Stimulated activated CD4-positive, alpha-beta T cell treated with anti-CD3 and anti-CD28 coated beads, TNF-alpha, amount 100 ng/mL, for 48 hours (primary cell): ENCODE results near the gene GZF1.
"Not testable (repeated sequence)": the region's sequence is repeated elsewhere in the genome, so short reads cannot be mapped to it uniquely, and the experiment has no call there.

Source experiments
- DNase-seq, 3 donors: peaks; one replicate each; pipeline ENCODE4 v3.0.0-alpha.2; 2020; ENCODE audit warnings: low read depth in 3 of 3

Gene GZF1

DNA sequence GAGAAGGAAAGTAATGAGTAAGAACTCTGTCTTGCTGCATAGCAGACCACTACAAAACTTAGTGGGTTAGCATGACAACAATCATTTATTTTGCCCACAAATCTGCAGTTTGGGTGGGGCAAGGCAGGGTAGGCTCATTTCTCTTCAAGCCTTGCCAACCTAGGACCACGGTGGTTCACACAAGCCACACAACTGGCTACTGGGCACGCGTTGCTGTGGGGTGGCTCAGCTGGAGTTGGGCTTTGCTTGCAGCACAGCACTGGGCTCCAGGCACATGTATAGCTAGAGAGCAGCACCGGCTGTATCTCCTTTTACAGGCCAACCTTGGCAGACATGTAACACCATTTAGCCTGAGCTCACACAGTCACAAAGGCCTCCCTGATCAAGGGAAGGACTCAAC lies 16.0 kb upstream of the GZF1 start:
- DNase-seq: no peak

DNA sequence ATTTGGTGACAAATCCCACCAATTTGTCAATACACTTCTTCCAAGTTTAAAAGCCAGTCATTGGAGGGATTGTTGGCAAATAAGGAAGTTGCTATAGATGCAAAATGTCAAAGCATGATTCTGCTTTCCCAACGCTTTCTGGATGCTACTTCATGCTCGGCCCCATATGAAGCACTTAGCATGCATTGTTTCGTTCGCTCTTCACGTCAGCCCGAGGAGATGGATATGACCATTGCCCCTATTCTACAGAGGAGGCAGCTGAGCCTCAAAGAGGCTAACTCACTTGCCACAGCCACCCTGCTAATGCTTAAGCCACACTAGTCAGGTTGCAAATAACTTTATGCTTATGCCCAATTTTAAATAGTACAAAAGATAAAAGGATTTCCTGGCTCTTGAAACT lies 14.2 kb upstream of the GZF1 start:
- no peak for DNase-seq

DNA sequence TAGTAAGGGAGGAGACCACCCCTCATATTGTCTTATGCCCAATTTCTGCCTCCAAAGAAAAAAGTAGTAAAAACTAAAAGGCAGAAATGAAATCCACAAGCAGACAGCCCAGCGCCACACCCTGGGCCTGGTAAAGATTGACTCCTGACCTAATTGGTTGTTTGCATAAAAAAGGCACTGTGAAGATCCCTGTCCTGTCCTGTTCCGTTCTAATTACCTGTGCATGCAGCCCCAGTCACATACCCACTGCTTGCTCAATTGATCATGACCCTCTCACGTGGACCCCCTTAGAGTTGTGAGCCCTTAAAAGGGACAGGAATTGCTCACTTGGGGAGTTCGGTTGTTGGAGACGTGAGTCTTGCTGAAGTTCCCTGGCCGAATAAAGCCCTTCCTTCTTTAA lies 13.5 kb upstream of the GZF1 start:
- not testable (repeated sequence) for DNase-seq

DNA sequence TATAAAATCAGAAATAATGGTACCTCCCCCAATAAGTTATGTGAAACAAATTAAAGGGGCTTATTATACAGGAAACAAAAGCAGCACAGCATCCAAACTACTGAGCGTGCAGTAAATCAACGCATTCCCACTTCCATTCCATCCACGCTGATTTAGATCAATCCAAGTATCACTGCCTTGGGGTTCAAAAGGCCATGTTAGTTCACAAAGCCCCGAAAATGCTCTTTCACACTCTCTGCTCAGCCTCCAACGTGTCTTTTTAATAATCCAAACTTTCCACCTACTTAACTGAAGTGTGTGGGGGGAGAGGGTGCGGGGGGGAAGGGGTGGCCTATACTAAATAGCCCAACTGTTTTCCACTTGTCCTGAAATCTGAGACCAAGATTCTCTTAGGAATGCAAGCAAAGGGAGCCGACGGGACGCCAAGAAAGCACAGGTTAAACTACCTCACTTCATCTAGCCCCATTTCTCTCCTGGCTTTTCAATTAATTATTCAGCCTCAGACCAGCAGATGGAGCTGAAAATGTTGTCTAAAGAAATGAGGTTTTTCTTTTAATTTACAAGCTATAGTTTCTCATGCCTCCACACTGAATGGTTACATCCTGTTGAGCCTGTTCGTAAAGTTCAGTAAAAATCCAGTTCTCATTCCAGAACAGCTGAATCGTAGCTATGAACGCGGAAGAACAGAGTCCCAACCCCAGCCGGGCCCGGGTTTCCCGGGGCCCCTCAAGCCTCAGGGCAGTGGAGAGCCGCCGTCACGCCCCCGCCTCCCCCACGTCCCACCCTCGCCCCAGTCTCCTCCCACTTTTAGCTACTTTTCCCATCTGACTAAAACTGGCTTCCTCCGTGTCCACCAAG lies 12.4 kb upstream of the GZF1 start:
- peak in 1 of 3 donors; percentile 65 for DNase-seq

DNA sequence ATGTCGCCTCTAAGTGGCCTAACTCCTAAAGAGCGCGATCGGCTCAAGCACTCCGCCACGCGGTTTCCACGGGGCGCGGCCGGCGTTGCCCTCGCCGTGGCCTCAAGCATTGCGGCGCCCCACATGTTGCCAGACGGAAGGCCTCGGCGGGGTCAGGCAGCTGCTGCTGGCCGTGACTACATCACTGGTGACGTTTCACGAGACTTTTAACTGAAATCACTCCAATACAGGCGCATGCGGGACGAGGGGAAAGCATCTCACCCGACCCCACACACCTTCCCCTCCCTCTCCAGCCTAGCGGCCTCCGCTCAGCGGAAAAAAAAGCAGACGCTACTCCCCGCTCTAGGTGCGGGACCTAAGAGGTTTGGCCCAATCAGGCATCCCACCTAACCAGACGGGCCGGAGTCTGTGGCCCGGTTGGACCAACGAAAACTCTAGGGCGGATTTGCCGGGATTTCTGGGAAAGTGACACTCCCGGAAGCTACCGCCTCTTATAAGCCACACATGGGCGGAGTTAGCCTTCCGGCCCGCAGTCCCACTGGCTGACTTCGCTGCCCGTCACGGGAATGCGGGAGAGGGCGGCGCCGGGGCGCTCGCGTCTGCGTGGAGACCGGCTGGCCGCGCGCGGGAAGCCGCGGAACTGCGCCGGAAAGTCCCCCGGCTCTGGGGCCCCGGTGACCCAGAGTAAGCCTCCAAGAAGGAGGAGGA lies 11.6 kb upstream of the GZF1 start, which contains the start of gene NXT1:
Gene NXT1 (plus strand): TSS at position 596 of the 708 bp plus-strand sequence. CDS start 3,251 bp downstream, outside the sequence.
- DNase-seq: peak; percentile 90 to 94 (median 92)

DNA sequence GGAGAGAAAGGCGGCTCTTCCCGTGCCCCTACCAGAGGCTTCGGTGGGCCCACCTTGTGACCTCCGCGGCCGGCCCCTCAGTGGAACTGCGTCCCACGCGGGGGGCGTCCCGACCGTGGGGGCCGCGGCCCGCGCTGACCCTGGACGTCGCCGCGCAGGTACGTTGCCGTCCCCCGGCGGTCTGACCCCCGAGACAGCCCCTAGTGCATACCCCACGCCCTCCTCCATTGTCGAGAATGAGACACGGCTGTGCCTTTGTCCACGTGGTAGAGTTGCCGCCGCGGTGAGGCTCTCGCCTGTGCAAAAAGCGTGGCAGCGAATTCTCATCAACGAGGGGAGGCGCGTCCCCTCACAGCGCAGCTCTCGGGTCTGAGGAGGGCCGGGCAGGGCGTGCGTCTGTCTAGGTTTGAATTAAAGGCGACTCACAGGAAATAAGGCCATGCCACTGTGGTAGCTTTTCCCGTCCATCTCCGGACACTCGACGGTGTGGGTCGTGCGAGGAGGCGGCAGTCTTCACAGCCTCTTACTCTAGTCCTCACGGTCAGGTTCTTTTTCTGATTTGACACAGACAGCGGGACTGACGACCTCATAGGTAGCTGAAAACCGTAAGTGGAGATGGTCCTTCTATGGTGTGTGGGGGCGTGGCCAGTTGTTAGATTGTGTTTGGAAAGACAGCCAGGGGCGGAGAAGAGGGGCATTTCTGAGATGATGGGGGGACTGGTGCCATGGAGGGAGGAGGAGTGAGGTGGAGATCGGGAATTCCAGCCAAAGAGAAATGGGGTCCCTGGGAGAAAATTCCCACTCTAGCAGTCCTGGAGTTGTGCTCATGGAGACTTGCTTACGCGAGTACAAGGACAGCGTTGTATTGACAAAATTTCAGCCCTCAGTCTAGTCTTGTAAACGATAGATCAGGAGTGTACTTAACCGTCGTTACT lies 10.8 kb upstream of the GZF1 start:
- DNase-seq: peak in 2 of 3 donors; percentile 30 to 65

DNA sequence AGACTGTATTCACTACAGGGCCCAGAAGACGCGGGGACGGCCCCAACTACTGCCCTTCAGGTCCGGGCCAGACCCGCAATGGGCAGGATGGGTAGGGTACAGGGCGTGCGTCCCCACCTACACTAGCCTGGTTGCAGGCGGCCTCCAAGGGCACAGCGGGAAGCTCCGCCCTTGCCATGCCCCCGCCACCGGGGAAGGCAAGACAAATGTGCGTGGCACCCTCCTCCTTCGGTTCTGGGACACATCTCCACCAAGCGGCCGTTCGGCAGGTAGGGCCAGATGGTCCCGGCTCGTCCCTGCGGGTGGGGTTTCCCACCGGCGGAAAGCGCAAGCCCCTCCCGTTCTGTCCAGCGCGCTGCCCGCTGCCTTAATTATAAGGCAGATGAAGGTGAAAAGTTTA lies 5.8 kb upstream of the GZF1 start:
- DNase-seq: no peak

DNA sequence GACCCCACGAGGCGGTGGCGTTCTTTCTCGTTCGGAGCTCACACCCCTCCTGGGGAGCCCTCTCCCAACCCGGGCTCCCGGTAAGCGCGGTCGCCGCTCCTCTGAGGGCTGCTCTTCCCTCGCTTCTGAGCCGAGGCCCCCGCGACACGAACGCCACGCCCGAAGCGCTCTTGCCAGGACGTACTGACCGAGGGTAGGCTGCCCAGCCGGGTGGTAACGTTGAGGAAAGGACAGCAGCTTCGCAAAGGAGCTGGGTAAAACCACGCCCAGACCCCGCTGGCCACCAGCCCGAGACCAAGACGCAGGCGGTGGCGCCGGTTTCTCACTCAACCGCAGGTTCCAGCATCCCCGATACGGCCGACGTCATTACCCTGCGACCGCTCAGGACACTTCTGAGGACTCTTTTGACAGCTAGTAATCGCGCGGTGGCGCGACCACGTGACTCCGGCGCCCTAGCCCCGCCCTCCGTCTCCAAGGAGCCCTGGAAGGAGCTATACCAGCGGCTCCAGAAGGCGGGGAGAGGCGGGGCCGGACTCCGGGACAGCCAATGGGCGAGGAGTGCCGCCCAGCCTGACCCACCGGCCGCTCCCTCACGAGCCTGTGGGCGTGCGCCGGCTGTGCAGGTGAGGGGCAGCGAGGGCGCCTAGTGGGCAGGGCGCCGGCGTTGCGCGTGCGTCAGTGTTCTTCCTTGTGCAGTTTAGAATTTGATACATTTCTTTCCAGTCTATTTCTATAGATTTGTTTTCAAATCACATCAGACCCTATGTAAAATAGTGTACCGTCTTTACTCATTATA lies 4.0 kb upstream of the GZF1 start:
- DNase-seq: peak; percentile 99 to 100 (median 99)

DNA sequence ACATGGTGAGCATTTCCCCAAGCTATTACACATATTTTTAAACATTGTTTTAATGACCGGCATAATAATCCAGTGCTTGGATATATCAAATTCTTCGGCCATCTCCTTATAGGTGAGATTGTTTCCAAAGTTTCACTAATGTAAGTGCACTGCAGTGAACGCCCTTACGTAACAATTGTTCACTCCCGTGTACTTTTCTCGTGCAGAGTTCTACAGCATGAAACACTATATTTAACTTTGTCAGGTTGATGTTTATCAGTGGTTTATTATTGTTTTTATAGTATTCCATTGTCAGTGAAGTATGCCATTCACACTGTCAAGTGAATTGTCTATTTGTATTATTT lies 3.4 kb upstream of the GZF1 start:
- no peak for DNase-seq

DNA sequence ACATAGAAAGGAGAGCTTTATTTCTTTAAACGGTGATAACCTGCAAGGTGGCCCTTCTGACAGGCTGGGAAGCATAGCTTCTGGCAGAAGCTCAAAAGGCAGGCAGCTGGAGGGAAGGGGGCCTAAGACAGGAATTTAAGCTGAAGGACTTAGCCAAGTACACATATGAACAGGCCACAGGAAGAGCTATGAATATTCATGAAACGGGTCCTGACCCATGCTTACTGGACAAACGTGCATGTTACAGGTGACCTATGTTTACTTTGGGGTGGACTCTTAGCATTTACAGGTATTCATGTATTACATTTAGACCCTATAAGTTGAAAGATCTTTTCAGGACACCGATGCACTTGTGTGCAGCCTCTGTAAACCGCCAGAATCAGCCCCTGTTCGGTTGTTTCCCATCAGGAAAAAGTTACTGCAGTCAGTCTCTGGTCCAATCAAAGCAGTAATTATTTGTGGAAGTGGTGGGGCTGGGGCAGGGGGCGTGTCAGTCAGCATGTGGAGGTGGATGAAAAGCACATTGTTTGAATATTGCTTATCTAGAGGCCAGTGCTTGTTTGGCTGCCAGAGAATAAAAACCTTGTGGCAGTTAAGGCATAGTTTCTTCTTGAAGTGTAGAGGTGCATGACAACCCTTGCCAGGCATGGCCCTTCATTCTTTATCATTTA lies 2.9 kb upstream of the GZF1 start:
- DNase-seq: no peak

DNA sequence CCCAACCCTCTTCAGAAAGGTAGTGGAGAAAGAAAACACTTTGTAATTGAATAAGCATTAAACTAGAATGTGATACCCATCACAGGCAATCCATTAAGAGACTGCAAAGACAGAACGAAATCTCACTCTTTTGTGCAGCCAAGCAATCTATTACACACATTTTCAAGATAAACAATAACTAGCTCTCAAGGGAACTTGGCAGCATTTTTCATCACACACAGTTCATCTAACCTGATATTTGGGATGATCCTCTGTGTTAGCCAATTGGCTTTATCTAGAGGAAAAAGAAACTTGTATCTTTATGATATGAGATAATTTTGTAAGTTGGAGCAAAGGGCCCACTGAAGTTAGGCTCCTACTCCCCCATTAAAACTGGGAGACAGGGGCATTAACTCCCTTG lies 1.5 kb upstream of the GZF1 start:
- no peak for DNase-seq

DNA sequence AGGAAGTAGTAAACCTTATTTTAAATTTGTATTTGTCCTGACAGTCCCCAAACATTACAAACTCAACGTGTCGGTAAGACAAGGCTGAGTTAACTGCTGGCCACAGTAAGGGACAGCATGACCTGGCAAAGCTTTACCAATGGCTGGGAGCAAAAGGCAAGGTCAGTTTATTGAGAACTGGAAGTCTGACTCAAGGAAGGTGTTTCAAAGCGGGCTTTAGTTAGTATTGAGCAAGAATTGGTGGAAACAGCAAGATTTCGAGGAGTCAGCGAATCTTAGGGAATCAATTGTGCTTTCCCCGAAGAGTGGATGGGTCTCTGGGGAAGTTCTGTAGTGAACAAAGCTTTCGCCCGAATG lies 885 bp upstream of the GZF1 start:
- no peak for DNase-seq

DNA sequence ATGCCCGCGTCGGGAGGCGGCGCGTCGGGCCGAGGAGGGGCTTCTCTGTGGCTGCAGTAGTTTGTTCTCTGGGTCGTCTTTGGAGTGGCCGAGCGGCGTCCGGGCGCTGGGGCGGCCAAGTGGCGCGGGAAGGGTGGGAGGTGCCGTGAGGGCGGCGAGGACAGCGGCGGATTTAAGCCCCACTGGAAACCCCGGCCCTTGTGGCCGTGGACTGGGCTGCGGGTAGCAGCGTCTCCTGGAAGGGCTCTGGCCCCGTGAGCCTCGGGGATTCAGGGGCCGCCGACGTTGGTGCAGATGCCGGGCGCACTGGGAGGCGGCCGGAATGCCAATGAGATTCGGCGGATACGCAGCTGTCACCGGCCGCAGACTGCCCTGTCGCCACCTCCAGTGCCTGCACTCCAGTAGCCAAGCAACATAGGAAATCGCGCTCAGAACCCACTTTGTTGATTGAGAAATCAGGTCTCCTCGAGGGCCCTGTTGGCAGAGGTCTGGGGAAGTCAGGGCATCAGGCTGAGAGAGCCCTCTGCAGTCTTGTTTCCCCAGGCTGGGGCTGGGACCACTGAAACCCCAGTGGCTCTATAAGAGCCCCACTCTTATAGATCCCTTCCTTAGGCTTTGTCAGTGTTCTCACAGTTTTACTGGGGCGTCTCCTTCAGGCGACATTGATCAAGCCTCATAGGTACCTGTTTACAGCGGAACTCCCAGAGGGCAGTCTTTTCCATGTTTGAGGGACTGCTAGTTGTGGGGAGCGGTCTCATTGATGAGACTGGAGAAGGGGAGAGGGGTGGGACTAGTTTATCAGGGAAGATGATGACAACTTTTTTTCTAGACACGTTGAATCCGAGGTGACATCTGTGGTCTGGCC lies 642 bp downstream of the GZF1 start:
- no peak for DNase-seq

DNA sequence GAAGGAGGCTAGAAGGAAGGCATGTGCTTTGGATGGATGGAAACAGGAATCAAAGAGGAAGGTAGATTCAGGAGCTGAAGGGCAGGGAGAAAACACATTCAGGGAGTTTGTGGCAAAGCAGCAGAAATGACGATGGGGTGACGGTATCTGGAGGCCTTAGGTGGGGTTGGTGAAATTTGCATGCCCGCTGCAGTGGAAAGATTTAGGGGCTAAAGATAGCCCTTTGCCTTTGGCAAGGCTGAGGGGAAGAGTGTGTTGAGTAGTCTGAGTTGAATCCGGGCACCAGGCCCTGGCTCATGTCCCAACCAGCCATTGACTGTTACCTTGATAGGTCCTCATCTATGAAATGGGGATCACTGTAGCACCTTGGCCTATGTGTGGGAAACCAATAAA lies 1.3 kb downstream of the GZF1 start:
- DNase-seq: no peak

DNA sequence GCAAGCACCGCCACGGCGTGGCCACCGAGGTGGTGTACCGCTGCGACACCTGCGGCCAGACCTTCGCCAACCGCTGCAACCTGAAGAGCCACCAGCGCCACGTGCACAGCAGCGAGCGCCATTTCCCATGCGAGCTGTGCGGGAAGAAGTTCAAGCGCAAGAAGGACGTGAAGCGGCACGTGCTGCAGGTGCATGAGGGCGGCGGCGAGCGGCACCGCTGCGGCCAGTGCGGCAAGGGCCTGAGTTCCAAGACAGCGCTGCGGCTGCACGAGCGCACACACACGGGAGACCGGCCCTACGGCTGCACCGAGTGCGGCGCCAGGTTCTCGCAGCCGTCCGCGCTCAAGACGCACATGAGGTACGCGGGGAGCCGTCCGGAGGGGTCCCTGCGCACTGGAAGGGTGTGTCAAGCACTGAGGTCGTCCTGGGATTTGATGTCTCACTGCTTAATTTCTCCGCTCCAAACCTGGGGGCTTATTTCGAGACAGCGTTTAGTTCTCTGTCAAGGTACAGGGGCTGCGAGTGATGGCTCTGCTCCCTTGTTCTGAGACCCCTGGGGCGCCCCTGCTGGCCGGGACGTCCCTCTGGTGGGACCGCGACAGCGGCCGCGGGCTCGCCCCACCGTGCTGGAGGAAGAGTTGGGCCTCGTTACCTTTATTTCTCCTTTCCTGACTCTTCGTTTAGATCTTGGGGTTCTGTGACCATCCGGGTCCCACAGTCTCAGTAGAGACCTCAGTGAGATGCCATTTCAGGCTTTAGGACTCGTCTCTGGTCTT lies 3.6 kb downstream of the GZF1 start:
- DNase-seq: no peak

DNA sequence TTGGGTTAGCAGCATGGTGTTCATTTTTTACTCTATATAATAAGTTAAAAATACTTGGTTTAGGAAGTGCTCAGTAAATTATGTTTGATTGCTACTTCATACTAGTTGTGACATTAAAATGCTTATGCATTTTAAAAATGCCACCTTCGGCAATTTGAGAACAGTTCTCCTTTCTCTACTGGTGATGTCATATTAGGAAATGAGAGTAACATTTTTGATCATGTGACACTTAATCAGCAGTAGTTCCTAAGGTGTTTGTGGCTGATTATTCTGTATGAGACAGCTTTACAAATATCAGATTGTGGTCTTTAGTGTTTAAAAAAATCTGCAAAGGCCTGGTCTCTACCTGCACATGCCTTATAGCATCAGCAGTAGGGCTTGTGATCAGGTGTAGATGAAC lies 4.4 kb downstream of the GZF1 start:
- DNase-seq: no peak

DNA sequence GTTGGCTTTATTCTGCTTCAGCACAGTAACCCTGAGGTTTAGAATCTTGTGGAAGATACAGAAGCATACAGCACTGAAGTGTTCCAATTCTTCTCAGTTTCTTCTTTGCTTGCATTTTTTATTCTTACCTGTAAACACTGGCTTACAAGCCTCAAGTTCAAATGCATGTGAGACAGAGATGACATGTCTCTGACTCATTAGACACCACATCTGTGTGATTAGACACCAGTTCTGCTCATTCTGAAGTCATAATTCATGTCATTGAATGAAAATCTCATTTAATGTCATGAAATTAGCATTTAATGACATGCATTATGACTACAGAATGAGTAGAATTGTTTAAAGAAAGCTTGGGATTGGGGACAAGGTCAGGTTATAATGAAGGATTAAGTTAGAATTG lies 5.8 kb downstream of the GZF1 start:
- DNase-seq: no peak

DNA sequence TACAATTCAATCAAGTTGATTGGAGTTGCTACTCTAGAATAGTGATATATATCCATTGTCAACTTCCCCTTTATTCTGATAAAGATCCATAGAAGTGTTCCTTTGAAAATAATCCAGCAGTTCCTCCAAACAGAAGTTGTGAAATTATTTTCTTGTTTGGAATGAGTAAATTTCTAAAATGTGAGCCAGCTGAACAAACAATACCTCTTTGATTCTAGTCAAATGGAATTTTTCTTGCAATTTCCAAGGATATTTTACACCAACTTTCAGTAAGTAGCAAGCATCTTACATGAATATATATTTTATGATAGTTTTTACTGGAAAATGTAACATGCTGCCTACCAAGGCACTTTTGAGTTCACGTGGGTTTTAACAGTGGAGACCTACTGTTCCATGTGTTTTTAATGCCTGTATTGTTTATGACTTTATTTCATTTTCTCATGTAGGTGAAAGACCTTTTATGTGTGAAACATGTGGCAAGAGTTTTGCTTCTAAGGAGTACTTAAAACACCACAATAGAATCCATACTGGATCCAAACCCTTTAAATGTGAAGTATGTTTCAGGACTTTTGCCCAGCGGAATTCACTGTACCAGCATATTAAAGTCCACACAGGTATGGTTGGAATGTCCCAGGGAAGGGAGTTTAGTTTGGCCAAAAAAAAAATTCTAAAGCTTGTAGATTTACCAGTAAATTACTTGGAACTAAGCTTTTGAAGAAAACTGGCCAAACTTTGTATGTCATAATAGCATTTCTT lies 6.5 kb downstream of the GZF1 start:
- DNase-seq: no peak
